Measurements from ENCODE around the gene ZDHHC11B. TPM values are rescaled to one million over a fixed set of nuclear protein-coding genes. Genes with fewer than 3 reads are reported as not detected.
"Not testable (repeated sequence)": the region's sequence is repeated elsewhere in the genome, so short reads cannot be mapped to it uniquely, and the experiment has no call there.

Gene ZDHHC11B
- total RNA-seq, 1 experiment from 2014 or later = not detected

- H3K9me3 Mint-ChIP-seq (ENCODE audit: unreplicated experiment); H3K27ac Mint-ChIP-seq (ENCODE audit: low read depth, unreplicated experiment); H3K4me1 Mint-ChIP-seq (ENCODE audit: insufficient read depth, unreplicated experiment); H3K36me3 Mint-ChIP-seq (ENCODE audit: insufficient read depth, unreplicated experiment); DNase-seq (ENCODE audit: unreplicated experiment); intact Hi-C loops (cut with micrococcal nuclease); BruUV-seq (replicated peaks); CTCF ChIA-PET; POLR2A ChIA-PET; H3K27me3 Mint-ChIP-seq (ENCODE audit: insufficient read depth, unreplicated experiment); H3K4me3 Mint-ChIP-seq (ENCODE audit: unreplicated experiment): not testable (repeated sequence)
Observed at GRCh38 chr5:681317-682191, 103.0 kb downstream of the ZDHHC11B start.

DNA sequence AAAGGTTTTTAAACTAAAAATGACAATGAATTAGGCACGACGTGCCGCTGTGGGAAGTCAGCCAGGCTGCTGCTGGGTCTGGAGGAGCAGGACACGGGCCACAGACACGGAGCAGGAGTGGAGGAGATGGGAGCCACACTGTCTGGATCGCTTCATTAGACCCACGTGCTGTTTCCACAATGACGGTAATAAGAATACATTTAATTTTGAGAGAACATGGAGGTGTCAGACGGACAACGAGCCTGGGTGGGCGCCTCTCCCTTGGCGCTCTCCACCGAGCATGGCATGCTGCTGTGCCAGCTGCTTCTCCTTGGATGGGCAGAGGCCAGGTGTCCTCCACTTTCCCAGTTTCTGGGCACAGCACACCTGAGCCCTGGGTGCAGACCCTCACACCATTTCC lies 103.7 kb downstream of the ZDHHC11B start:
- H3K27ac Mint-ChIP-seq (ENCODE audit: low read depth, unreplicated experiment); H3K36me3 Mint-ChIP-seq (ENCODE audit: insufficient read depth, unreplicated experiment); H3K27me3 Mint-ChIP-seq (ENCODE audit: insufficient read depth, unreplicated experiment); H3K4me1 Mint-ChIP-seq (ENCODE audit: insufficient read depth, unreplicated experiment); POLR2A ChIA-PET; BruUV-seq (replicated peaks); H3K9me3 Mint-ChIP-seq (ENCODE audit: unreplicated experiment); intact Hi-C loops (cut with micrococcal nuclease); H3K4me3 Mint-ChIP-seq (ENCODE audit: unreplicated experiment); DNase-seq (ENCODE audit: unreplicated experiment); CTCF ChIA-PET: not testable (repeated sequence)

- DNase-seq (ENCODE audit: unreplicated experiment); CTCF ChIA-PET; H3K27ac Mint-ChIP-seq (ENCODE audit: low read depth, unreplicated experiment); intact Hi-C loops (cut with micrococcal nuclease); H3K4me1 Mint-ChIP-seq (ENCODE audit: insufficient read depth, unreplicated experiment); H3K27me3 Mint-ChIP-seq (ENCODE audit: insufficient read depth, unreplicated experiment); H3K9me3 Mint-ChIP-seq (ENCODE audit: unreplicated experiment); H3K36me3 Mint-ChIP-seq (ENCODE audit: insufficient read depth, unreplicated experiment); BruUV-seq (replicated peaks); H3K4me3 Mint-ChIP-seq (ENCODE audit: unreplicated experiment); POLR2A ChIA-PET: not testable (repeated sequence)
Observed at GRCh38 chr5:680118-680795, 104.3 kb downstream of the ZDHHC11B start.

DNA sequence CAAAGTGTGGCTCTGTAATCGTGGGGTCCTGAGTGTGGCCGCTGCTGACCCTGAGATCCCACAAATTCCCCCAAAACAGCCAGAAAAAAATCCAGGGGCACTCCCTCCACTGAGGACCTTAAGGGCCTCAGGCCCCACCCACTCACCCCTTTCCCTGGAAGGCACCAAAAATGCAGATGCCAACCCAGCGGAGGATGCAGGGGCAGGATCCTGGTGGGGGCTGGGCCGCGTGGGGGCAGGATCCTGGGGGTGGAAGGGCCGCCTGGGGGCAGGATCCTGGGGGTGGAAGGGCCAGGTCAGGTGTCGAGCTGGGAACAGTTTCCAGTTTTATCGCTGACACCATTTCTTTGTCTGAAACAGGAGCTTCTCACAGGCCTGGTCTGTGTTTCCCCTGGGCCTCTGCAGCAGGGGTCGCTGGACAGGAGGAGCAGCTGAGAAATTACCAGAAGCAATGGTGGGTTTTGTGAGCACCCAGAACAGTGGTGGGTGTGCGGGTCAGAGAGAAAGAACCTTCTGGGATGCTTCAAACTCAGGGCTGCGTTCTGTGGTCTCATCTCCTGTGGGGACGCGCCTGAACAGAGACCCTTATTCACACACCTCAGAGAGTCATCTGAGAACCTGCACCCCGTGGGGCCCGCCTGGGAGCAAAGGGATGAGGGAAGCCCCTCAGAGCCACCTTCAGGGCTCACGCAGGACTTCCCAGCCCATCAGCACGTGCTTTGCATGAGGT lies 105.2 kb downstream of the ZDHHC11B start:
- H3K27me3 Mint-ChIP-seq (ENCODE audit: insufficient read depth, unreplicated experiment); BruUV-seq (replicated peaks); CTCF ChIA-PET; H3K4me3 Mint-ChIP-seq (ENCODE audit: unreplicated experiment); H3K9me3 Mint-ChIP-seq (ENCODE audit: unreplicated experiment); POLR2A ChIA-PET; DNase-seq (ENCODE audit: unreplicated experiment); H3K36me3 Mint-ChIP-seq (ENCODE audit: insufficient read depth, unreplicated experiment); H3K4me1 Mint-ChIP-seq (ENCODE audit: insufficient read depth, unreplicated experiment); H3K27ac Mint-ChIP-seq (ENCODE audit: low read depth, unreplicated experiment): not testable (repeated sequence)
- intact Hi-C loops (cut with micrococcal nuclease) = loop anchor here (10.0 kb wide), 1 partner anchor 175 kb away; the partner anchor contains the start of gene ZDHHC11

DNA sequence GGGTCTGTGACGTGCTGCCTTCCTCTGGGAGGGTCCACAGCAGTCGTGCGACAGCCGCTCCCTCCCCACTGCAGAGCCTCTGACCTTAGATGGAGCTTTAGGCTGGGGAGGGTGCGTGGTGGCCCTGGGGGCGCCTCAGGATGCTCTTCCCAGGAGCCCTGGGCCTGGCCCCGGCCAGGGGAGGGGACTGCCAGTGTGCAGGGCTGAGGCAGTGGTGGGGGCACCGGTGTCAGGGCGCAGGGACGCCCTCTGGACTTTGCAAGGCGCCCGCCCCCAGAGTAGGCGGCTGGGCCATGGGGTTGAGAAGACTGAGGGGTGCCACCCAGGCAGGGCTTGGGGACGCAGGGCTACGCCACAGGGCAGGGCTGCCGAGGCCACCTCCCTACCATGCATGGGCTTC lies 106.0 kb downstream of the ZDHHC11B start:
- BruUV-seq (replicated peaks); DNase-seq (ENCODE audit: unreplicated experiment); H3K27ac Mint-ChIP-seq (ENCODE audit: low read depth, unreplicated experiment); H3K4me3 Mint-ChIP-seq (ENCODE audit: unreplicated experiment); CTCF ChIA-PET; H3K27me3 Mint-ChIP-seq (ENCODE audit: insufficient read depth, unreplicated experiment); H3K9me3 Mint-ChIP-seq (ENCODE audit: unreplicated experiment); H3K36me3 Mint-ChIP-seq (ENCODE audit: insufficient read depth, unreplicated experiment); POLR2A ChIA-PET; H3K4me1 Mint-ChIP-seq (ENCODE audit: insufficient read depth, unreplicated experiment): not testable (repeated sequence)
- intact Hi-C loops (cut with micrococcal nuclease) = loop anchor here (10.0 kb wide), 1 partner anchor 176 kb away; the partner anchor contains the start of gene ZDHHC11
